HG03108 (cell line): ENCODE data around the gene TDO2.
"Not testable (repeated sequence)": the region's sequence is repeated elsewhere in the genome, so short reads cannot be mapped to it uniquely, and the experiment has no call there.

ENCODE experiments used
- ATAC-seq: cut with Tn5 transposase; IDR thresholded peaks from one replicate; pipeline ENCODE4 v1.9.1; 2021; ENCODE audit warnings: moderate library complexity; ENCODE audit not compliant: unreplicated experiment

Gene TDO2

GRCh38 chr4:155903453-155903852 is at the start of gene TDO2:
TDO2 (plus strand) TSS chr4:155903696; CDS start chr4:155903759, 63 bp downstream.
- no peak for ATAC-seq

GRCh38 chr4:155854582-155855226 is 48.8 kb upstream of the TDO2 start:
- ATAC-seq: no peak

- ATAC-seq: no peak
Measured at GRCh38 chr4:155855897-155856296, 47.6 kb upstream of the TDO2 start.

- ATAC-seq: no peak
Measured at GRCh38 chr4:155866177-155866576, 37.3 kb upstream of the TDO2 start, which contains the start of gene ASIC5. ASIC5 (minus strand) TSS chr4:155866277; CDS start chr4:155866226, 51 bp downstream.

GRCh38 chr4:155875878-155876277 is 27.6 kb upstream of the TDO2 start:
- ATAC-seq: no peak

GRCh38 chr4:155877971-155878370 is 25.5 kb upstream of the TDO2 start:
- no peak for ATAC-seq

GRCh38 chr4:155878611-155879010 is 24.9 kb upstream of the TDO2 start:
- ATAC-seq: no peak

- no peak for ATAC-seq
Measured at GRCh38 chr4:155879767-155880166, 23.7 kb upstream of the TDO2 start.

- no peak for ATAC-seq
Measured at GRCh38 chr4:155881555-155881954, 21.9 kb upstream of the TDO2 start.

GRCh38 chr4:155883895-155884294 is 19.6 kb upstream of the TDO2 start:
- ATAC-seq: no peak

GRCh38 chr4:155885666-155886065 is 17.8 kb upstream of the TDO2 start:
- no peak for ATAC-seq

GRCh38 chr4:155887045-155887444 is 16.5 kb upstream of the TDO2 start:
- no peak for ATAC-seq

GRCh38 chr4:155887847-155888570 is 15.5 kb upstream of the TDO2 start:
- no peak for ATAC-seq

- peak; percentile 84 for ATAC-seq
Measured at GRCh38 chr4:155889031-155889793, 14.3 kb upstream of the TDO2 start.

- no peak for ATAC-seq
Measured at GRCh38 chr4:155889946-155890345, 13.6 kb upstream of the TDO2 start.

- no peak for ATAC-seq
Measured at GRCh38 chr4:155891058-155891457, 12.4 kb upstream of the TDO2 start.

- not testable (repeated sequence) for ATAC-seq
Measured at GRCh38 chr4:155898371-155898770, 5.1 kb upstream of the TDO2 start.

GRCh38 chr4:155899891-155900290 is 3.6 kb upstream of the TDO2 start:
- ATAC-seq: no peak

- no peak for ATAC-seq
Measured at GRCh38 chr4:155900381-155900780, 3.1 kb upstream of the TDO2 start.

GRCh38 chr4:155901013-155901412 is 2.5 kb upstream of the TDO2 start:
- no peak for ATAC-seq

- ATAC-seq: no peak
Measured at GRCh38 chr4:155904331-155904730, 835 bp downstream of the TDO2 start.
